HepG2 (cell line): ENCODE results near the gene NGF. TPM values are rescaled to one million over a fixed set of nuclear protein-coding genes. Genes with fewer than 3 reads are reported as not detected.

Experiments
- ATAC-seq: fragments of 200-7000 bp; cut with Tn5 transposase; 3 replicates; pipeline ENCODE4 v1.9.1; 2020; ENCODE audit warnings: mild to moderate bottlenecking, moderate library complexity
- BruUV-seq: library from RNA; stranded (reverse); fragments of 400-500 nt; replicated peaks from 2 replicates; lab custom pipeline; 2021; lab: Mats Ljungman, UMichigan
- CTCF ChIA-PET: fragments of 300-600 bp; formaldehyde crosslinking; extraction: SDS; loops from one replicate; lab custom pipeline; 2021; ENCODE audit warnings: low total read pairs, inconsistent platforms, low intra/inter-chr PET ratio; lab: Yijun Ruan, JAX
- POLR2A ChIA-PET: fragments of 350-600 bp; sonication (Branson Sonifier 250); formaldehyde crosslinking; loops from one replicate; lab custom pipeline; 2020; ENCODE audit warnings: antibody characterized with exemption, inconsistent platforms; lab: Yijun Ruan, JAX
- DNase-seq: peaks from one replicate; pipeline ENCODE4 v3.0.0-alpha.2; 2015; ENCODE audit warnings: low spot score
- FAIRE-seq: peaks from 3 replicates; lab custom pipeline; 2011; peaks lifted over from hg19 to GRCh38; lab: Jason Lieb, UNC
- H2AFZ ChIP-seq: one replicate; pipeline ENCODE4 v1.6.1; 2011; ENCODE audit warnings: low read length, inconsistent platforms
- H3K27ac ChIP-seq: fragments of 300-600 bp; 3 replicates; pipeline ENCODE4 v1.8.0; 2011; ENCODE audit warnings: mixed run types, mild to moderate bottlenecking, mixed read lengths, low read length, inconsistent platforms; ENCODE audit not compliant: insufficient read depth; ENCODE audit errors: extremely low read length
- H3K27me3 ChIP-seq, 2 experiments: fragments of 200-600 bp in 1 of 2; 2 replicates in 1 of 2; 3 replicates in 1 of 2; pipeline versions ENCODE4 v1.6.0 to v1.8.0; 2011; ENCODE audit warnings: low read length in 2 of 2, mild to moderate bottlenecking in 2 of 2, moderate library complexity in 2 of 2, inconsistent platforms in 1 of 2; ENCODE audit not compliant: insufficient read depth in 2 of 2, control insufficient read depth in 1 of 2
- H3K36me3 ChIP-seq, 2 experiments: fragments of 200-600 bp in 1 of 2; replicated peaks in 1 of 2; 2 replicates in 1 of 2; 3 replicates in 1 of 2; pipeline versions ENCODE4 v1.5.1 to v1.8.0; 2011; ENCODE audit warnings: low read length in 2 of 2, inconsistent platforms in 1 of 2; ENCODE audit not compliant: insufficient read depth in 2 of 2, control insufficient read depth in 1 of 2
- H3K4me1 ChIP-seq: 2 replicates; pipeline ENCODE4 v1.5.1; 2012; ENCODE audit warnings: low read length, inconsistent platforms; ENCODE audit not compliant: insufficient read depth
- H3K4me2 ChIP-seq: 2 replicates; pipeline ENCODE4 v1.6.0; 2011; ENCODE audit warnings: low read depth, low read length, inconsistent platforms
- H3K4me3 ChIP-seq, 3 experiments: fragments of 200-600 bp in 1 of 3; sonication (generic), shearing (Covaris generic) in 1 of 3; replicated peaks in 1 of 3; 2 replicates each; pipeline ENCODE4 v1.5.1; 2011 to 2016; ENCODE audit warnings: low read length in 3 of 3, inconsistent platforms in 2 of 3, low read depth in 2 of 3, mild to moderate bottlenecking in 2 of 3, control low read depth in 1 of 3, mixed read lengths in 1 of 3; ENCODE audit not compliant: insufficient read depth in 1 of 3
- H3K79me2 ChIP-seq: one replicate; pipeline ENCODE4 v1.6.1; 2011; ENCODE audit warnings: low read length, inconsistent platforms; ENCODE audit not compliant: insufficient read depth
- H3K9ac ChIP-seq: 2 replicates; pipeline ENCODE4 v1.6.0; 2011; ENCODE audit warnings: mild to moderate bottlenecking, low read depth, low read length, inconsistent platforms; ENCODE audit not compliant: insufficient read depth
- H3K9me3 ChIP-seq: 2 replicates; pipeline ENCODE4 v1.5.1; 2012; ENCODE audit warnings: mild to moderate bottlenecking, low read length
- H4K20me1 ChIP-seq: 2 replicates; pipeline ENCODE4 v1.6.0; 2011; ENCODE audit warnings: inconsistent platforms, mild to moderate bottlenecking, low read length, moderate library complexity; ENCODE audit not compliant: insufficient read depth
- CERS6 ChIP-seq: sonication (generic); formaldehyde crosslinking; IDR thresholded peaks from 2 replicates; pipeline ENCODE4 v1.5.0; 2020; ENCODE audit warnings: missing genetic modification reagents
- ELF1 ChIP-seq: sonication (generic); formaldehyde crosslinking; IDR thresholded peaks from 2 replicates; pipeline ENCODE4 v1.4.0; 2020; ENCODE audit warnings: missing genetic modification reagents
- ETV5 ChIP-seq: IDR thresholded peaks from 2 replicates; pipeline ENCODE4 v1.6.1; 2018; ENCODE audit warnings: missing biosample characterization, missing genetic modification reagents, inconsistent platforms, borderline replicate concordance
- HOXA9 ChIP-seq: sonication (generic); formaldehyde crosslinking; IDR thresholded peaks from 2 replicates; pipeline ENCODE4 v1.8.1; 2022; ENCODE audit warnings: missing genetic modification reagents, mild to moderate bottlenecking, moderate library complexity, borderline replicate concordance
- NFE2L1 ChIP-seq: sonication (generic); formaldehyde crosslinking; IDR thresholded peaks from 2 replicates; pipeline ENCODE4 v1.4.0; 2020; ENCODE audit warnings: missing genetic modification reagents, mild to moderate bottlenecking, borderline replicate concordance
- RAD51 ChIP-seq: fragments of 450-650 bp; IDR thresholded peaks from 2 replicates; pipeline ENCODE4 v1.6.1; 2016; ENCODE audit warnings: borderline replicate concordance
- SNAPC2 ChIP-seq: sonication (generic); formaldehyde crosslinking; IDR thresholded peaks from 2 replicates; pipeline ENCODE4 v1.8.1; 2022; ENCODE audit warnings: mild to moderate bottlenecking, missing genetic modification reagents
- THAP8 ChIP-seq: sonication (generic); formaldehyde crosslinking; IDR thresholded peaks from 2 replicates; pipeline ENCODE4 v1.5.1; 2020; ENCODE audit warnings: missing genetic modification reagents, mild to moderate bottlenecking, borderline replicate concordance
- TSC22D2 ChIP-seq: sonication (generic); formaldehyde crosslinking; IDR thresholded peaks from 2 replicates; pipeline ENCODE4 v1.5.1; 2020; ENCODE audit warnings: missing genetic modification reagents, mild to moderate bottlenecking, borderline replicate concordance
- ZNF501 ChIP-seq: sonication (generic); formaldehyde crosslinking; IDR thresholded peaks from 2 replicates; pipeline ENCODE4 v1.5.1; 2020; ENCODE audit warnings: mild to moderate bottlenecking, moderate library complexity, missing genetic modification reagents
- ZNF839 ChIP-seq: sonication (generic); formaldehyde crosslinking; IDR thresholded peaks from 2 replicates; pipeline ENCODE4 v1.4.0; 2020; ENCODE audit warnings: missing genetic modification reagents, mild to moderate bottlenecking, borderline replicate concordance
- ZXDC ChIP-seq: sonication (generic); formaldehyde crosslinking; IDR thresholded peaks from 2 replicates; pipeline ENCODE4 v1.5.0; 2020; ENCODE audit warnings: mild to moderate bottlenecking, missing genetic modification reagents
- WGBS: methylation state at CpG from one replicate; pipeline ENCODE4 v1.1.6; 2017; ENCODE audit warnings: low lambda C conversion rate; 5-methylcytosine and 5-hydroxymethylcytosine counted together
- in situ Hi-C: cut with HindIII; loops from 2 replicates; pipeline ENCODE4 v1.10.0; 2017; ENCODE audit warnings: low pct_unique_long_range_greater_than_20kb; ENCODE audit not compliant: extremely low pct_ligation_motif_present
- intact Hi-C: fragments of 100-400 bp; cut with micrococcal nuclease; formaldehyde crosslinking; loops from one replicate; pipeline ENCODE4 v1.10.0; 2022; ENCODE audit not compliant: unreplicated experiment
- polyA plus RNA-seq, 8 experiments: library from polyadenylated mRNA; depleted of rRNA in 3 of 8; stranded (reverse) in 7 of 8; unstranded in 1 of 8; fragments of >200 nt; fragmentation: Illumina TruSeq in 4 of 8; extraction: Trizol in 4 of 8; gene quantifications; 2 replicates each; pipeline versions ENCODE4 v1.2.1 to v1.2.3, GENCODE V29; 2011 to 2016; ENCODE audit warnings: low read depth in 4 of 8, missing spikeins in 1 of 8, mixed read lengths in 1 of 8; ENCODE audit not compliant: insufficient read depth in 1 of 8
- total RNA-seq, 5 experiments: library from RNA; depleted of rRNA; stranded (reverse); fragments of >200 nt; fragmentation: Illumina TruSeq; extraction: Trizol; gene quantifications; 2 replicates each; pipeline ENCODE4 v1.2.3, GENCODE V29; 2016; ENCODE audit warnings: low read depth in 1 of 5

The NGF gene
- total and polyA plus RNA-seq, 2 of the 13 experiments (the other 11 are each of a cell fraction or from before 2014, with no cell fraction given), result not detected

- Histone ChIP-seq H2AFZ (no peak overlapping the region), H3K4me2 (no peak overlapping the region), H3K79me2 (no peaks in the 10 kb centered on the region), H3K27me3 (0 out of 5 replicates have a peak, but pooled peaks cover 0 to 2% of the 10 kb centered on the region in 2 experiments), H3K27ac (no peak overlapping the region), H3K4me1 (no peaks in the 10 kb centered on the region), H3K9ac (no peak overlapping the region), H3K9me3 (no peaks in the 10 kb centered on the region), H3K36me3 (no peaks in the 10 kb centered on the region), H3K4me3 (no peak overlapping the region), H4K20me1 (no peaks in the 10 kb centered on the region)
- CTCF ChIA-PET, result no interaction called here
- no peak for ATAC-seq
- intact Hi-C loops, result no loop called here
- BruUV-seq, result no TSS peak
- WGBS, result 21% methylated on average over 3 of the region's 3 CpGs
- FAIRE-seq, result no peak
- TF ChIP-seq THAP8 (CRISPR knock-in tag), result no peak
- no peak for TF ChIP-seq ZNF501 (CRISPR knock-in tag)
- TF ChIP-seq ETV5 (CRISPR knock-in tag), result no peak
- no peak for TF ChIP-seq ZNF839 (CRISPR knock-in tag)
- no peak for TF ChIP-seq NFE2L1
- no peak for TF ChIP-seq CERS6 (CRISPR knock-in tag)
- TF ChIP-seq ELF1, result no peak
- no peak for TF ChIP-seq TSC22D2 (CRISPR knock-in tag)
- no peak for TF ChIP-seq HOXA9 (CRISPR knock-in tag)
- TF ChIP-seq SNAPC2 (CRISPR knock-in tag), result no peak
- TF ChIP-seq ZXDC (CRISPR knock-in tag), result no peak
- no peak for TF ChIP-seq RAD51
- DNase-seq, result no peak
- POLR2A ChIA-PET, result no interaction called here
- in situ Hi-C loops, result no loop called here
Observed at GRCh38 chr1:115340879-115341278, 2.8 kb upstream of the NGF start.
